OCI-LY7 (cell line): Measurements from ENCODE around the gene MAMSTR.

Experiments
- EZH2phosphoT487 ChIP-seq: fragments of 200-600 bp; sonication (generic); IDR thresholded peaks from 2 replicates; pipeline ENCODE4 v1.6.1; 2018; ENCODE audit warnings: low read depth, borderline replicate concordance, mild to moderate bottlenecking, mixed run types, antibody characterized with exemption, low read length, moderate library complexity, mixed read lengths
- TF ChIP-seq, protein P1 (sequence below): fragments of 200-600 bp; sonication (generic); conservative IDR thresholded peaks from 2 replicates; pipeline ENCODE4 v1.5.1; 2014; ENCODE audit warnings: mild to moderate bottlenecking, antibody characterized with exemption, low read length, moderate library complexity, mixed read lengths

- TF ChIP-seq, protein P1, sequence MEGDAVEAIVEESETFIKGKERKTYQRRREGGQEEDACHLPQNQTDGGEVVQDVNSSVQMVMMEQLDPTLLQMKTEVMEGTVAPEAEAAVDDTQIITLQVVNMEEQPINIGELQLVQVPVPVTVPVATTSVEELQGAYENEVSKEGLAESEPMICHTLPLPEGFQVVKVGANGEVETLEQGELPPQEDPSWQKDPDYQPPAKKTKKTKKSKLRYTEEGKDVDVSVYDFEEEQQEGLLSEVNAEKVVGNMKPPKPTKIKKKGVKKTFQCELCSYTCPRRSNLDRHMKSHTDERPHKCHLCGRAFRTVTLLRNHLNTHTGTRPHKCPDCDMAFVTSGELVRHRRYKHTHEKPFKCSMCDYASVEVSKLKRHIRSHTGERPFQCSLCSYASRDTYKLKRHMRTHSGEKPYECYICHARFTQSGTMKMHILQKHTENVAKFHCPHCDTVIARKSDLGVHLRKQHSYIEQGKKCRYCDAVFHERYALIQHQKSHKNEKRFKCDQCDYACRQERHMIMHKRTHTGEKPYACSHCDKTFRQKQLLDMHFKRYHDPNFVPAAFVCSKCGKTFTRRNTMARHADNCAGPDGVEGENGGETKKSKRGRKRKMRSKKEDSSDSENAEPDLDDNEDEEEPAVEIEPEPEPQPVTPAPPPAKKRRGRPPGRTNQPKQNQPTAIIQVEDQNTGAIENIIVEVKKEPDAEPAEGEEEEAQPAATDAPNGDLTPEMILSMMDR: no peak
- no peak for TF ChIP-seq EZH2phosphoT487
These were observed 50.8 kb downstream of the MAMSTR start for GRCh38 chr19:48668761-48669160.
